Colonic mucosa (tissue), 4 donors: ENCODE results near the gene GREM2. TPM values are rescaled to one million over a fixed set of nuclear protein-coding genes. Genes with fewer than 3 reads are reported as not detected.

Source experiments
- DNase-seq: peaks from one replicate; pipeline ENCODE4 v3.0.0-alpha.2; 2020
- H3K27ac ChIP-seq: fragments of 200-600 bp; one replicate; pipeline ENCODE4 v1.8.0; 2021
- H3K27me3 ChIP-seq: fragments of 200-600 bp; one replicate; pipeline ENCODE4 v1.8.0; 2021
- H3K36me3 ChIP-seq: fragments of 200-600 bp; one replicate; pipeline ENCODE4 v1.8.0; 2021
- H3K4me1 ChIP-seq: fragments of 200-600 bp; one replicate; pipeline ENCODE4 v1.8.0; 2021; ENCODE audit warnings: mild to moderate bottlenecking
- H3K4me3 ChIP-seq: fragments of 200-600 bp; one replicate; pipeline ENCODE4 v1.8.0; 2021
- H3K9ac ChIP-seq, 2 donors: one replicate each; pipeline ENCODE4 v1.7.0; 2013; ENCODE audit warnings: control low read depth in 2 of 2, low read depth in 2 of 2, low read length in 2 of 2
- H3K9me3 ChIP-seq: fragments of 200-600 bp; one replicate; pipeline ENCODE4 v1.8.0; 2021
- CTCF ChIP-seq: fragments of 200-600 bp; IDR thresholded peaks from one replicate; pipeline ENCODE4 v1.8.0; 2022; ENCODE audit warnings: antibody characterized with exemption, mild to moderate bottlenecking
- intact Hi-C: fragments of 100-400 bp; cut with DNase I; formaldehyde crosslinking; loops from one replicate; pipeline ENCODE4 v1.14.1; 2022
- total RNA-seq, 2 donors: library from RNA; stranded (reverse); fragmentation: NEBNext Ultra II Directional in 1 of 2; extraction: Animal tissue kit (Norgen Biotek cat#: 25700) in 1 of 2; gene quantifications; one replicate each; pipeline ENCODE4 v1.2.1, GENCODE V29; 2021
- donor health status: healthy.
- donor health status: DM: no; HTN: no; CAD: no.
- donor health status: DM: no; HTN: no; CAD: no.

The GREM2 gene
- total RNA-seq, 2 donors from 2014 or later: 3.6 to 8.4 TPM

GRCh38 chr1:240591078-240591477 lies 20.9 kb downstream of the GREM2 start:
- Histone ChIP-seq H3K9me3 (no peaks in the 10 kb centered on the region), H3K9ac (no peak overlapping the region), H3K27me3 (no peaks in the 10 kb centered on the region), H3K27ac (no peak overlapping the region), H3K4me3 (no peak overlapping the region), H3K4me1 (peaks cover 4% of the 10 kb centered on the region), H3K36me3 (no peaks in the 10 kb centered on the region)
- no peak for TF ChIP-seq CTCF
- intact Hi-C loops: no loop called here
- DNase-seq: no peak

- no peak overlapping the region for H3K4me3 ChIP-seq
- intact Hi-C loops: no loop called here
- no peaks in the 10 kb centered on the region for H3K36me3 ChIP-seq
- H3K27ac ChIP-seq: no peak overlapping the region
- H3K4me1 ChIP-seq: no peaks in the 10 kb centered on the region
- no peaks in the 10 kb centered on the region for H3K9me3 ChIP-seq
- no peak for DNase-seq
- no peak overlapping the region for H3K9ac ChIP-seq
- no peak for TF ChIP-seq CTCF
- H3K27me3 ChIP-seq: no peaks in the 10 kb centered on the region
These were observed 22.3 kb downstream of the GREM2 start for GRCh38 chr1:240589585-240590110.

- no peak for DNase-seq
- no peaks in the 10 kb centered on the region for H3K27me3 ChIP-seq
- no peak overlapping the region for H3K9ac ChIP-seq
- intact Hi-C loops: no loop called here
- no peaks in the 10 kb centered on the region for H3K9me3 ChIP-seq
- no peak overlapping the region for H3K27ac ChIP-seq
- H3K4me1 ChIP-seq: no peaks in the 10 kb centered on the region
- H3K4me3 ChIP-seq: no peak overlapping the region
- TF ChIP-seq CTCF: no peak
- no peaks in the 10 kb centered on the region for H3K36me3 ChIP-seq
These were observed 25.9 kb downstream of the GREM2 start for GRCh38 chr1:240586006-240586405.

- Histone ChIP-seq H3K4me3 (no peak overlapping the region), H3K36me3 (no peaks in the 10 kb centered on the region), H3K9me3 (no peaks in the 10 kb centered on the region), H3K4me1 (no peaks in the 10 kb centered on the region), H3K9ac (no peak overlapping the region), H3K27ac (no peak overlapping the region), H3K27me3 (no peaks in the 10 kb centered on the region)
- intact Hi-C loops: no loop called here
- DNase-seq: no peak
- no peak for TF ChIP-seq CTCF
These were observed 29.0 kb downstream of the GREM2 start for GRCh38 chr1:240582953-240583352.

- intact Hi-C loops: no loop called here
- Histone ChIP-seq H3K27ac (no peak overlapping the region), H3K4me1 (no peaks in the 10 kb centered on the region), H3K36me3 (no peaks in the 10 kb centered on the region), H3K27me3 (no peaks in the 10 kb centered on the region), H3K9ac (no peak overlapping the region), H3K4me3 (no peak overlapping the region), H3K9me3 (no peaks in the 10 kb centered on the region)
- TF ChIP-seq CTCF: no peak
- no peak for DNase-seq
These were observed 32.4 kb downstream of the GREM2 start for GRCh38 chr1:240579511-240579910.
